GM23248 (cell line): Measurements from ENCODE around the gene DNASE1L1. TPM values are rescaled to one million over a fixed set of nuclear protein-coding genes. Genes with fewer than 3 reads are reported as not detected.

Experiments used
- DNase-seq: peaks from one replicate; pipeline ENCODE4 v3.0.0-alpha.2; 2015
- H2AFZ ChIP-seq: fragments of 200-600 bp; sonication (generic); 2 replicates; pipeline ENCODE4 v1.6.1; 2016; ENCODE audit warnings: antibody characterized with exemption
- H3F3A ChIP-seq: fragments of 200-600 bp; sonication (generic); 2 replicates; pipeline ENCODE4 v1.6.1; 2016; ENCODE audit warnings: mild to moderate bottlenecking, antibody characterized with exemption, mixed run types; ENCODE audit not compliant: insufficient read depth
- H3K27ac ChIP-seq: fragments of 200-600 bp; sonication (generic); 2 replicates; pipeline ENCODE4 v1.5.1; 2016; ENCODE audit warnings: mild to moderate bottlenecking
- H3K27me3 ChIP-seq: fragments of 200-600 bp; sonication (generic); replicated peaks from 2 replicates; pipeline ENCODE4 v1.6.1; 2016; ENCODE audit warnings: mild to moderate bottlenecking; ENCODE audit not compliant: insufficient read depth
- H3K36me3 ChIP-seq: fragments of 200-600 bp; sonication (generic); 2 replicates; pipeline ENCODE4 v1.6.1; 2016; ENCODE audit warnings: low read depth, mild to moderate bottlenecking
- H3K4me1 ChIP-seq: fragments of 200-600 bp; sonication (generic); 2 replicates; pipeline ENCODE4 v1.6.1; 2016; ENCODE audit warnings: mild to moderate bottlenecking; ENCODE audit not compliant: insufficient read depth
- H3K4me2 ChIP-seq: fragments of 200-600 bp; sonication (generic); one replicate; pipeline ENCODE4 v1.6.1; 2016; ENCODE audit warnings: mild to moderate bottlenecking; ENCODE audit not compliant: unreplicated experiment
- H3K4me3 ChIP-seq: fragments of 200-600 bp; sonication (generic); 2 replicates; pipeline ENCODE4 v1.5.1; 2016; ENCODE audit warnings: mild to moderate bottlenecking
- H3K79me2 ChIP-seq: fragments of 200-600 bp; sonication (generic); 2 replicates; pipeline ENCODE4 v1.6.1; 2016; ENCODE audit warnings: mild to moderate bottlenecking; ENCODE audit not compliant: insufficient read depth
- H3K9ac ChIP-seq: fragments of 200-600 bp; sonication (generic); 2 replicates; pipeline ENCODE4 v1.6.1; 2016; ENCODE audit warnings: mild to moderate bottlenecking
- H3K9me2 ChIP-seq: fragments of 200-600 bp; sonication (generic); 2 replicates; pipeline ENCODE4 v1.6.1; 2016; ENCODE audit warnings: mixed run types, mild to moderate bottlenecking, moderate library complexity; ENCODE audit not compliant: insufficient read depth
- H3K9me3 ChIP-seq: fragments of 200-600 bp; sonication (generic); one replicate; pipeline ENCODE4 v1.6.1; 2017; ENCODE audit warnings: low read depth
- H4K20me1 ChIP-seq: fragments of 200-600 bp; sonication (generic); 2 replicates; pipeline ENCODE4 v1.6.0; 2016; ENCODE audit not compliant: insufficient read depth
- EZH2 ChIP-seq: fragments of 200-600 bp; sonication (generic); IDR thresholded peaks from 2 replicates; pipeline ENCODE4 v1.6.1; 2018; ENCODE audit warnings: antibody characterized with exemption, mild to moderate bottlenecking; ENCODE audit not compliant: insufficient read depth, poor library complexity, severe bottlenecking
- EZH2phosphoT487 ChIP-seq: fragments of 200-600 bp; sonication (generic); IDR thresholded peaks from 2 replicates; pipeline ENCODE4 v1.6.1; 2018; ENCODE audit warnings: antibody characterized with exemption, moderate library complexity, mild to moderate bottlenecking, low read depth; ENCODE audit not compliant: insufficient read depth
- WGBS, 2 experiments: methylation state at CpG; one replicate each; pipeline ENCODE4 v1.1.6; 2015 to 2017; ENCODE audit warnings: low lambda C conversion rate in 2 of 2, low coverage in 1 of 2; ENCODE audit errors: missing lambda C conversion rate in 2 of 2; 5-methylcytosine and 5-hydroxymethylcytosine counted together
- in situ Hi-C: fragments of 300-500 bp; cut with MboI; formaldehyde crosslinking; loops from 2 replicates; pipeline ENCODE4 v1.15.0; 2020
- polyA plus RNA-seq: library from polyadenylated mRNA; unstranded; fragments of >200 nt; fragmentation: Nextera tagmentation; extraction: Ambion mirVana; gene quantifications from 2 replicates; pipeline ENCODE4 v1.2.1, GENCODE V29; 2016
- total RNA-seq: library from RNA; depleted of rRNA; stranded (reverse); fragments of >200 nt; shearing (Covaris generic); gene quantifications from 2 replicates; pipeline ENCODE4 v1.2.3, GENCODE V29; 2014

The DNASE1L1 gene
- total and polyA plus RNA-seq, 2 experiments from 2014 or later: 16.6 to 60.7 TPM

DNA sequence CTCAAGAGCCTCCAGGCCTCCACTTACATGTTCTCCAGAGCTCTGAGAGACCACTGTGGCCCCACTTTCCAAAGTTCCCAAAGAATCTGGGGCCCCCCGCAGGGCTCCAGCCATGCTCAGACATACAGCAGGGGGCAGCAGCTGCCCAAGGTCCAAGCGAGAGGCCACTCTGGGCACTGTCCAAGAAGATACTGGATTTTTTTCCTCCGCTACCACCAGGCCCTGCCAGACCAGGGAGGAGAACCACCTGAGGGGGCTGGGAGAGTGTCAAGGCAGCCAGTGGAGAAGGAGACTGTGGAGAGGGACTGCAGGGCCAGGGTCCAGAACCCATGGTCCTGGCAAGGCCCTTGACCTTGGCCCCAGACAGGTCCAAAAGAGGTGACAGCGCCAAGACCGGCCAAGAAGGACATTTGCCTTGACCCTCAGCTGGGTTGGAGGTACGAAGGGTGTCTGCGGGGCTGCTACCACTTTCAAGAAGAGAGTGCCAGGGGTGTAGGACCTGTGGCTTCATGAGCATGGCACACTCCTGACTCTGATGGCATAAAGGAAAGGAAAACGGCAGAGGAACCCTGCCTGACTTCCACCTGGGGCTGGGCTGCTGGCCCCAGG, 24.7 kb downstream of the DNASE1L1 start:
- H3K9ac ChIP-seq: no peak overlapping the region
- in situ Hi-C loops: no loop called here
- peaks cover 22% of the 10 kb centered on the region for H3K79me2 ChIP-seq
- no peaks in the 10 kb centered on the region for H3F3A ChIP-seq
- H3K4me3 ChIP-seq: no peak overlapping the region
- no peak overlapping the region for H3K4me2 ChIP-seq
- H4K20me1 ChIP-seq: no peaks in the 10 kb centered on the region
- H2AFZ ChIP-seq: no peak overlapping the region
- H3K36me3 ChIP-seq: no peaks in the 10 kb centered on the region
- 79 to 81% methylated on average over 6 to 8 of the region's 8 CpGs for WGBS, 2 experiments
- H3K4me1 ChIP-seq: no peaks in the 10 kb centered on the region
- TF ChIP-seq EZH2phosphoT487 (no peak), EZH2 (no peak)
- no peaks in the 10 kb centered on the region for H3K9me2 ChIP-seq
- DNase-seq: peak; percentile 45
- H3K27ac ChIP-seq: no peak overlapping the region
- no peaks in the 10 kb centered on the region for H3K27me3 ChIP-seq
- no peaks in the 10 kb centered on the region for H3K9me3 ChIP-seq

DNA sequence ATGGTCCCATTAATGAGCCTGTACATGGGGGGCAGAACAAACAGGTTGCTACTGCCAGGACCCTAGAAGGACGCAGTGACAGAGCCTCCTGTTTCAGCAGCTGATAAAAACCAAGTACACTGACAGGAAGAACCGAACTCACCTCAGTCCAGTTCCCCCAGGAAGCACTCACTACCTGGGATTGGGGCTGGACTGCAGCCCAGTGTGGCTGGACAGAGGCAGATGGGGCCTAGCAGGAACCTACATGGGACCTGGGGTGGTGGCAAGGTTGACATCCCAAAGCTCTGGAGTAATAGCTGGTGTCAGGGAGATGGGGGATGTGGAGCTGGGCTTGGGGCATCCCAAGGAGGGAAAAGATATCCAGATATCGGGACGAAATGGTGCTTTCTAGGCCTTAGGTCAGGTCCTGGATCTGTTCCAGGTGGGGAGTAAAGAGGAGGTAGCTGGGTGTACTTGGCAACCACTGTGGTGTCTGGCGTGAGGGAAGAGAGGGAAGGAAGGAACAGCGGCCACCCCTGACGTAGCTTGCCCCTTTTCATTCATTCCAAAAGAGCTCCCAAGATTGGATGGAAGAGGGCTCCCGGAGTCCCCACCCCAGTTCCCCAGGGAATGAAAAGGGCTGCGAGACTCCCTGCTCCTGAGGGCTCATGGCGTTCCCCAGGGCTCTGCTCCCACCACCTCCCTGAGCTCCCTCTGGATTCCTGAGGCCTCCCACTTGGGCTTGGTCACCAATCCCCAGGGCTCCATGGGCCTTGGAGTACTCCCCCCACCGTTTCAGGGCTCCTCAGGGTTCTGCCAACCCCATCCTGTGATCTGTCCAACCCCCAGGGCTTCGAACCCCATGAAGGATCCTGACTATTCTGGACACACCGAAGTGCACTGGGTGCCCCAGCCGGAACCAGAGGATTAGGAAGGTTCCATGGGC, 25.4 kb downstream of the DNASE1L1 start:
- H3K9me3 ChIP-seq: no peaks in the 10 kb centered on the region
- H3K27ac ChIP-seq: no peak overlapping the region
- no peak overlapping the region for H3K4me3 ChIP-seq
- no peaks in the 10 kb centered on the region for H3K4me1 ChIP-seq
- no peaks in the 10 kb centered on the region for H3F3A ChIP-seq
- no peaks in the 10 kb centered on the region for H3K27me3 ChIP-seq
- H2AFZ ChIP-seq: no peak overlapping the region
- H3K79me2 ChIP-seq: peaks cover 24% of the 10 kb centered on the region
- TF ChIP-seq EZH2phosphoT487 (no peak), EZH2 (no peak)
- H3K9ac ChIP-seq: no peak overlapping the region
- H3K36me3 ChIP-seq: no peaks in the 10 kb centered on the region
- no peaks in the 10 kb centered on the region for H4K20me1 ChIP-seq
- no peak overlapping the region for H3K4me2 ChIP-seq
- WGBS, 2 experiments: 90 to 97% methylated on average over 6 to 10 of the region's 14 CpGs
- in situ Hi-C loops: no loop called here
- H3K9me2 ChIP-seq: no peaks in the 10 kb centered on the region
- no peak for DNase-seq

DNA sequence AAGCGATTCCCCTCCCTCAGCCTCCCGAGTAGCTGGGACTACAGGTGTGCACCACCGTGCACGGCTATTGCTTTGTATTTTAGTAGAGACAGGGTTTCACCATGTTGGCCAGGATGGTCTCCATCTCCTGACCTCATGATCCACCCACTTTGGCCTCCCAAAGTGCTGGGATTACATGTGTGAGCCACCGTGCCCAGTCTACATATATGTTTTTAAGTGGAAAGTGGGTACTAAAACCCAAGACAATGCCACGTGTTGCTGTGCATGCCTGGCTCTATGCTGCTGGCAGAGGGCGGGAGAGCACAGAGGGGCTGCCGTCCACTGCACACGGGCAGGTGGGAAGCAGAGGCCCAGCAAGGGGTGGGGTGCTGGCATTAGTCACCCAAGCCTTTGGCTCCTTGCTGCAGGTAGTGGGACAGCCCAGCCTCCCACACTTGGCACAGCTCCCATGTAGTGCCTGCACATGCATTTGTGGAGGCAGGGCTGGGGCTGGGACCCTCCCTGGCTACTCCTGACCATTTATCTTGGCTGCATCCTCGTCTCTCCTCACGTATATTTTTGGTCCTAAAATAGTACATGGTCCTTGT, 26.5 kb downstream of the DNASE1L1 start:
- Histone ChIP-seq H3K4me2 (no peak overlapping the region), H3K27ac (no peak overlapping the region), H3F3A (no peaks in the 10 kb centered on the region), H3K4me1 (0 out of 2 replicates have a peak, but pooled peaks cover 4% of the 10 kb centered on the region), H4K20me1 (no peaks in the 10 kb centered on the region), H3K27me3 (no peaks in the 10 kb centered on the region), H3K36me3 (no peaks in the 10 kb centered on the region), H3K9me3 (no peaks in the 10 kb centered on the region), H3K4me3 (no peak overlapping the region), H3K9ac (no peak overlapping the region), H2AFZ (no peak overlapping the region), H3K79me2 (peaks cover 24% of the 10 kb centered on the region), H3K9me2 (no peaks in the 10 kb centered on the region)
- in situ Hi-C loops: no loop called here
- 79 to 80% methylated on average over 10 to 11 of the region's 11 CpGs for WGBS, 2 experiments
- TF ChIP-seq EZH2 (no peak), EZH2phosphoT487 (no peak)
- no peak for DNase-seq

DNA sequence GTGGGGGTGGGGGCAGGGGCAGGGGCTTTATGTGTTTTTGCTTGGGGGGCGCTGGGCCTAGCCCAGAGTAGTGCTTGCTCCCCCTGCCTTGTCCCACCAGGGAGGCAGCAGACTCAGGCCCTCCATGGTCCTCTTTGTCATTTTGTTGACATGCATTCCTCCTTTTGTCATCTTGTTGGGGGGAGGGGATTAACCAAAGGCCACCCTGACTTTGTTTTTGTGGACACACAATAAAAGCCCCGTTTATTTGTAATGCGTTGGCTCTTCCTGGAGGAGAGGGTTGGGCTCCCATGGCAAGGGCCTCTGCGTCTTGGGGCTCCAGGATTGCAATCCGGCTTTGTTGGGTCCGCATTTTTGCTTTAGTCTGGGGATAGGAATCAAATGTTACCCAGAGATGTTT, 27.8 kb downstream of the DNASE1L1 start:
- no peak for DNase-seq
- 0 out of 2 replicates have a peak, but pooled peaks cover 7% of the 10 kb centered on the region for H3K4me1 ChIP-seq
- no peak overlapping the region for H3K4me2 ChIP-seq
- TF ChIP-seq EZH2phosphoT487 (no peak), EZH2 (no peak)
- no peaks in the 10 kb centered on the region for H3F3A ChIP-seq
- H4K20me1 ChIP-seq: no peaks in the 10 kb centered on the region
- no peak overlapping the region for H3K4me3 ChIP-seq
- H3K27me3 ChIP-seq: no peaks in the 10 kb centered on the region
- no peak overlapping the region for H2AFZ ChIP-seq
- H3K27ac ChIP-seq: no peak overlapping the region
- in situ Hi-C loops: no loop called here
- peaks cover 24% of the 10 kb centered on the region for H3K79me2 ChIP-seq
- H3K9me2 ChIP-seq: no peaks in the 10 kb centered on the region
- no peak overlapping the region for H3K9ac ChIP-seq
- WGBS, 2 experiments: 71 to 80% methylated on average over 5 to 6 of the region's 6 CpGs
- no peaks in the 10 kb centered on the region for H3K9me3 ChIP-seq
- H3K36me3 ChIP-seq: no peaks in the 10 kb centered on the region
